ENCODE measurements around the gene DENND10.
"Not testable (repeated sequence)": the region's sequence is repeated elsewhere in the genome, so short reads cannot be mapped to it uniquely, and the experiment has no call there.

Gene DENND10

GRCh38 chr10:119176166-119176565, 72.3 kb downstream of the DENND10 start:
- no peak for DNase-seq

GRCh38 chr10:119177708-119178371, 73.9 kb downstream of the DENND10 start:
- DNase-seq: no peak

GRCh38 chr10:119178372-119179119, 74.6 kb downstream of the DENND10 start, which contains the start of gene PRDX3:
Gene PRDX3, minus strand, starts transcription at chr10:119178812. Its CDS starts 22 bp downstream, at chr10:119178790.
- peak; percentile 19 to 78 for DNase-seq

- not testable (repeated sequence) for DNase-seq
Measured at GRCh38 chr10:119180850-119181400, 77.0 kb downstream of the DENND10 start.

GRCh38 chr10:119183664-119184412, 79.9 kb downstream of the DENND10 start:
- DNase-seq: no peak

All from cerebellar nuclear complex (tissue), 1 donor.